Stimulated activated naive B cell treated with anti-CD40 and anti-IgM and Interleukin-4, amounts not matched to agents 10 μg/mL and 1 μg/mL and 100 μg/mL, for 72 hours (primary cell): ENCODE data around the gene S100A1.
"Not testable (repeated sequence)": the region's sequence is repeated elsewhere in the genome, so short reads cannot be mapped to it uniquely, and the experiment has no call there.

ENCODE experiments used
- ATAC-seq, 2 donors: fragments of 150-1000 bp; cut with Tn5 transposase; replicated peaks; 2 replicates each; pipeline ENCODE4 v1.10.0; 2021; ENCODE audit warnings: moderate library complexity in 1 of 2
- DNase-seq: peaks from one replicate; pipeline ENCODE4 v3.0.0; 2021
- H3K27ac Mint-ChIP-seq: one replicate; pipeline ENCODE4 v1.8.0; 2022; ENCODE audit warnings: mild to moderate bottlenecking, mixed read lengths
- H3K27me3 Mint-ChIP-seq, 2 donors: one replicate each; pipeline ENCODE4 v1.8.0; 2022; ENCODE audit warnings: mixed read lengths in 2 of 2
- H3K36me3 Mint-ChIP-seq, 2 donors: one replicate each; pipeline ENCODE4 v1.8.0; 2022; ENCODE audit warnings: mixed read lengths in 2 of 2, mild to moderate bottlenecking in 1 of 2
- H3K4me1 Mint-ChIP-seq, 2 donors: one replicate each; pipeline ENCODE4 v1.8.0; 2022; ENCODE audit warnings: mixed read lengths in 2 of 2, mild to moderate bottlenecking in 1 of 2
- H3K4me3 Mint-ChIP-seq, 2 donors: one replicate each; pipeline ENCODE4 v1.8.0; 2022; ENCODE audit warnings: mild to moderate bottlenecking in 2 of 2, mixed read lengths in 2 of 2, moderate library complexity in 1 of 2
- H3K9me3 Mint-ChIP-seq, 2 donors: one replicate each; pipeline ENCODE4 v1.8.0; 2022; ENCODE audit warnings: mixed read lengths in 2 of 2, mild to moderate bottlenecking in 1 of 2

The S100A1 gene

DNA sequence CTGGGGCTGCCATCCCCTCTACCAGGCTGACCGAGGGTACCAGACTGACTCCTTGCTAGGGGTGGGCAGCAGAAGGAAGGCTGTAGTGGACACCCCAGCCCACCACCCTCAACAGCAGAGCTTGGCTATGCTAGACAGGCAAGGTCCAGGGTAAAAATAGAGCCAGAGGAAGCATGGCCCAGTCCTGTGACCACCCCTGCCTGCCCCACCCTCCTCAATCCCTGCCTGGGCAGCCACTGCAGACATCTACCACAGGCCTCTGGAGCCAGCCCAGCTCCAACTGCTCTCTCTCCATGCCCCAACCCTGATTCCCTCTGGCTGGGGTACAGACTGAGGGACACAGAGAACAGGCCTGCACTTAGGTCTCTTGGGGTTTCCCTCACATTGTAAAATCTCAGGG, 1.7 kb downstream of the S100A1 start:
- no peak overlapping the region for H3K27ac Mint-ChIP-seq
- H3K4me1 Mint-ChIP-seq = peaks cover 31 to 57% of the 10 kb centered on the region in 2 donors
- no peak overlapping the region for H3K4me3 Mint-ChIP-seq
- no peak for DNase-seq
- peaks cover 0 to 4% of the 10 kb centered on the region in 2 donors for H3K27me3 Mint-ChIP-seq
- peaks cover 3% of the 10 kb centered on the region in 2 donors for H3K9me3 Mint-ChIP-seq
- peaks cover 16 to 20% of the 10 kb centered on the region in 2 donors for H3K36me3 Mint-ChIP-seq
- ATAC-seq = no peak

DNA sequence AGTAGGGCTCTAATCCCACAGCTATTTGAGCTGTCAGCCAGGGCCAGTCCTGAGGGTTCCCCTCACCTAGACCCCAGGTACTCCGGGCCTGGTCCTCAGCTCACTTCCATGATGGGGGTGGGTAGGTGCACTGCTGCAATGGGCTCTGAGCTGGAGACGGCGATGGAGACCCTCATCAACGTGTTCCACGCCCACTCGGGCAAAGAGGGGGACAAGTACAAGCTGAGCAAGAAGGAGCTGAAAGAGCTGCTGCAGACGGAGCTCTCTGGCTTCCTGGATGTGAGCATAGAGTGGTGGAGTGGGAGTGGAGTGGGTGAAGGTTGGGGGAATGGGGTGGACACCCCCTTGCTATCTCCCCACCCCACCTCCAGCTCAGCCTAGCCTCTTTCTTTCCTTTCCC, 2.1 kb downstream of the S100A1 start:
- H3K27me3 Mint-ChIP-seq = peaks cover 0 to 4% of the 10 kb centered on the region in 2 donors
- H3K27ac Mint-ChIP-seq = no peak overlapping the region
- peaks cover 31 to 58% of the 10 kb centered on the region in 2 donors for H3K4me1 Mint-ChIP-seq
- H3K36me3 Mint-ChIP-seq = peaks cover 16 to 20% of the 10 kb centered on the region in 2 donors
- peaks cover 3% of the 10 kb centered on the region in 2 donors for H3K9me3 Mint-ChIP-seq
- no peak for DNase-seq
- no peak for ATAC-seq
- H3K4me3 Mint-ChIP-seq = no peak overlapping the region

DNA sequence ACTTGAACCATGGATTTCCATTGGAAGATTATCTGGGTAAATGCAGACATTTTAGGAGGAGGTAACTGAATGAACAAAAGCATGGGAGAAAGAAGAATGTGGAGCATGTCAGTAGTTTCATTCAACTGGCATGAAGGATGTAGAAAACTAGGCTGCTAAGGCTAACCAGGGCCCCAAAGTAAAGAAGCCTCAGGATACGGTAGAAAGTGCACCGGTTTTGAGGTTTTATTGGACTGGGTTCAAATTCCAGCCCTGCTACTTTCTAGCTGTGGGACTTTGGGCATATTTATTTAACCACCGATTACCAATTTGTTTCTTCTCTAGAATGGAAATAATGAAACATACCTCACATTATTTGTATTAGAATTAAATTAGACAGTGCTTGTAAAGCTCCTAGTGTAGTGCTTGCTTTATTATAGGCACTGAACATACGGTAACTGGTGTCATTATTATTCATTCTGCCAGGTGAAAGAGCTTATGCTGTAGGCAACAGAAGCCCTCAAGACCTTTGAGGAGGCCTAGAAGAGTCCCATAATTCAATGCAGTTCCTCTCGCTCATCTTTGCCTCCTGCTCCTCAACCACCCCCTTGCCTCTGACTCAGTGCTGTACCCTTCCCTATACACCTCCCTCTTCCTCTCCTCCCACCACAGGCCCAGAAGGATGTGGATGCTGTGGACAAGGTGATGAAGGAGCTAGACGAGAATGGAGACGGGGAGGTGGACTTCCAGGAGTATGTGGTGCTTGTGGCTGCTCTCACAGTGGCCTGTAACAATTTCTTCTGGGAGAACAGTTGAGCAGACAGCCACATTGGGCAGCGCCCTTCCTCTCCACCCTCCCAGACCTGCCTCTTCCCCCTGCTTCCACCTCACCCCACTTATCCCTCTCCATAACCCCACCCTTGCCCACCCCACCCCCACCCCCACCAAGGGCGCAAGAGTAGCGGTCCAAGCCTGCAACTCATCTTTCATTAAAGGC, 3.1 kb downstream of the S100A1 start:
- peaks cover 0 to 1% of the 10 kb centered on the region in 2 donors for H3K27me3 Mint-ChIP-seq
- H3K27ac Mint-ChIP-seq = no peak overlapping the region
- no peak for DNase-seq
- no peak overlapping the region for H3K4me3 Mint-ChIP-seq
- no peak for ATAC-seq
- H3K4me1 Mint-ChIP-seq = peaks cover 28 to 62% of the 10 kb centered on the region in 2 donors
- peaks cover 16 to 25% of the 10 kb centered on the region in 2 donors for H3K36me3 Mint-ChIP-seq
- H3K9me3 Mint-ChIP-seq = peaks cover 3% of the 10 kb centered on the region in 2 donors

DNA sequence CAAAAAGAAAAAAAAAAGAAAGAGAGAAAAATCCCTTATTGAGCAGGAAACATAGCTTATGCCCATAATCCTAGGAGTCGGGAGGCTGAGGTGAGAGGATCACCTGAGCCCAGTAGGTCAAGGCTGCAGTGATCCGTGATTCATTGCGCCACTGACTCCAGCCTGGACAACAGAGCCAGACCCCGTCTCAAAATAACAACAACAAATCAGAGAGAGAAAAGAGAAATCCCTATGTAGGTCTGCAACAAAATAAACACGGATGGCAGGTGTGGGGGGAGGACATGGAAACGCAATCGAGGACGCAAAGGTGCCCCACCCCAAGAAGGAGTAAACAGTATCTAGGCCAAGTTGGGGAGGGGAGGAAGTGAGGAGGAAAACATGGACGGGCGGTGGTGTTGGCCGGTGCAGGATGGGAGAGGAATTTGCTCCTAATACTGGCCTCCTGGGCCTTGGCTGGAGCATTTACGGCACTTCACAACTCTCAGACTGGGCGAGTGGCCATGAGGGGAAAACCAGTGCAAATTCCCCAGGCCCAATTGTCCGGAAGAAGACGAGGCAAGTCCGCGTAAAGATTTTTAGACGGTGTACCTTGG, 5.0 kb downstream of the S100A1 start:
- H3K27me3 Mint-ChIP-seq = no peaks in the 10 kb centered on the region
- peak overlapping the region; percentile 99 for H3K27ac Mint-ChIP-seq
- H3K9me3 Mint-ChIP-seq = peaks cover 3% of the 10 kb centered on the region in 2 donors
- peak overlapping the region; percentile 93 to 97 for H3K4me3 Mint-ChIP-seq
- DNase-seq = no peak
- ATAC-seq = peak in 1 of 2 donors; percentile 0
- H3K36me3 Mint-ChIP-seq = peaks cover 25 to 36% of the 10 kb centered on the region in 2 donors
- H3K4me1 Mint-ChIP-seq = peaks cover 21 to 52% of the 10 kb centered on the region in 2 donors

DNA sequence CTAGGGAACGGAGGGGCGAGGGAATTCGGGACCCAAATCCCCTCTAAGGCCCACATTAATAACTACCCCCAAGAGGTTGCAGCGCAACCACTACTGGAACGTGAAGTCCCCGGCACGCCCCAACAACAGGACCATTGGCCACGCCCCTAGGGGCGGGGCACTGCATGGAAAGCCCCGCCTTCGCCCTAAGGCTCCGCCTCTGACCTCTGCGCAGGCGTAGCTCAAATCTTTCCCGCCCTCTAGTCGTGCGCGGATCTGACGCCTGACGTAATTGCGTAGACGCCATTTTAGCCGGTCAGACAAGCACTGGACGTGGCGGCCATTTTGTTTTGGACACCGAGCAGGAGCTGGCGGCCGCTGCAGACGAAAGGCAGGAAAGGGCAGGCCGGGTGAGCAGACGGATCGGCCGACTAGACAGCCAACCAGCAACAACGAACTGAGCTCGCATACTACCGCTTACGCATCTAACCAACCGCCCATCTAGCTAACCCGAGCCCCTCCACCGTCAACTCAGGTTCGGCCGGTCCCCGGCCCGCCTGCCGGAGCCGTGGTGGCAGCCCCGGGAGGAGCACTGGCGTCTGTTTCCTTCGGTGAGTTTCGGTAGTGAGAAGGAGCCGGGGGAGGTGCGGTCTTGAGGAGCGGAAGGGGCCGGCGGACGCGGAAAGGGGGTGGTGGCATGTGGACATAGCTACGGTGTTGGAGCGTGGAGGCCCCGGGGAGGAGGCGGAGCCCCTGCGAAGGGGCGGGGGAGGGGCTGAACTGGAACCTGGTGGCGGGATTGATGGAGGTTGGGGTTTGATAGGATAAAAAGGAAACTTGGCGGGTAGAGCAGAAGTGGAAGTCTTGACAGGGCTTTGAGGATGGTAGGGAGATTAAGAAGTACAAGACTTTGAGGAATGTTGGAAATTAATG, 5.8 kb downstream of the S100A1 start, which contains the start of gene CHTOP:
CHTOP (plus strand) TSS at position 313 of the 912 bp plus-strand sequence. CDS start 2,523 bp downstream, outside the sequence.
- Mint-ChIP-seq H3K27me3 (no peaks in the 10 kb centered on the region), H3K36me3 (peaks cover 25 to 36% of the 10 kb centered on the region in 2 donors), H3K9me3 (peaks cover 3% of the 10 kb centered on the region in 2 donors), H3K4me1 (peaks cover 17 to 44% of the 10 kb centered on the region in 2 donors), H3K27ac (peak within 1 kb of the TSS; percentile 99), H3K4me3 (peak within 1 kb of the TSS; percentile 93 to 97)
- ATAC-seq (peak; percentile 93), DNase-seq (peak; percentile 96)

DNA sequence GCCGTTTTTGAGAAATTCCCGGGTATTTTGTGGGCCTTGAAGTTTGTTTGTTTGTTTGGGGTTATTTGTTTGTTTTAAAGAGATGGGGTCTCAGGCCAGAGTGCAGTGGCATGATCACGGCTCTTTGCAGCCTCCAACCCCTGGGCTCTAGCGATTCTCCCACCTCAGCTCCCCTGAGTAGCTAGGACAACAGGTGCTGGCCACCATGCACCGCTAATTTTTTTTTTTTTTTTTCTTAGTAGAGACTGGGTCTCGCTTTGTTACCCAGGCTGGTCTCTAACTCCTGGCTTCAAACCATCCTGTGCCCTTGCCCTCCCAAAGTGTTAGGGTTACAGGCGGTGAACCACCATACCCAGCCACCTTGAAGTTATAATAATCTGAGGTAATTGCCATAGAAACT, 7.6 kb downstream of the S100A1 start:
- Mint-ChIP-seq H3K36me3 (peaks cover 25 to 36% of the 10 kb centered on the region in 2 donors), H3K27me3 (no peaks in the 10 kb centered on the region), H3K4me3 (peak overlapping the region; percentile 71 to 97), H3K4me1 (peaks cover 16 to 36% of the 10 kb centered on the region in 2 donors), H3K27ac (peak overlapping the region; percentile 14), H3K9me3 (peaks cover 3% of the 10 kb centered on the region in 2 donors)
- ATAC-seq (no peak), DNase-seq (no peak)

DNA sequence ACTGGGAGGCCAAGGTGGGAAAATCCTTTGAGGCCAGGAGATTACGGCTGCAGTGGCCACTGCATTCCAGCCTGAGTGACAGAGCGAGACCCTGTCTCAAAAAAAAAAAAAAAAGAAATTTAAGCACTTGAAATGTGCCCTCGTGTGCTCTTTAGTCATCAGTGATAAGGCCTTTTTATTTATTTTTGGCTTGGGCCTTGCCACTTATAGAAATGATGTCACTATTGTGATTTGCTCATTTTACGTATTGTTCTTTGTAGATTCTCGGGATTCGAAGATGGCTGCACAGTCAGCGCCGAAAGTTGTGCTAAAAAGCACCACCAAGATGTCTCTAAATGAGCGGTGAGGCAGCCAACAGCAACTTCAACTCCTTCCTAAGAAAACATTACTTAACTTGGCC, 8.1 kb downstream of the S100A1 start:
- Mint-ChIP-seq H3K4me1 (peaks cover 17 to 40% of the 10 kb centered on the region in 2 donors), H3K27me3 (no peaks in the 10 kb centered on the region), H3K36me3 (peaks cover 27 to 39% of the 10 kb centered on the region in 2 donors), H3K9me3 (peaks cover 3% of the 10 kb centered on the region in 2 donors), H3K4me3 (peak overlapping the region; percentile 71 to 97), H3K27ac (peak overlapping the region; percentile 14)
- no peak for ATAC-seq
- DNase-seq = no peak

DNA sequence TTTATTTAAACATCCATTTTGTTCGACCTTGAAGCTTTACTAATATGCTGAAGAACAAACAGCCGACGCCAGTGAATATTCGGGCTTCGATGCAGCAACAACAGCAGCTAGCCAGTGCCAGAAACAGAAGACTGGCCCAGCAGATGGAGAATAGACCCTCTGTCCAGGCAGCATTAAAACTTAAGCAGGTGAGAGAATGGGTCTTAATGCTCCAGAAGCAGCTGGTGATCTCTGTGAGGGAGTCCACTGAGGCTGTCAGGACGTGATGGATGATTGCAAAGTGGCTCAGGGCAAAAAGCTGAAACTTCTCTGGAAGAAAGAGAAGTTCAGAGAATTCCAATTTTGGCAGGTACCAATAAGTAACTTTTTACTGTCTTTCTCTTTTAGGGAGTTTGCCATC, 10.0 kb downstream of the S100A1 start:
- H3K4me3 Mint-ChIP-seq = no peak overlapping the region
- no peaks in the 10 kb centered on the region for H3K27me3 Mint-ChIP-seq
- H3K9me3 Mint-ChIP-seq = peaks cover 0 to 1% of the 10 kb centered on the region in 2 donors
- ATAC-seq (no peak), DNase-seq (no peak)
- peak overlapping the region; percentile 37 for H3K27ac Mint-ChIP-seq
- H3K4me1 Mint-ChIP-seq = peaks cover 14 to 30% of the 10 kb centered on the region in 2 donors
- H3K36me3 Mint-ChIP-seq = peaks cover 32 to 44% of the 10 kb centered on the region in 2 donors

DNA sequence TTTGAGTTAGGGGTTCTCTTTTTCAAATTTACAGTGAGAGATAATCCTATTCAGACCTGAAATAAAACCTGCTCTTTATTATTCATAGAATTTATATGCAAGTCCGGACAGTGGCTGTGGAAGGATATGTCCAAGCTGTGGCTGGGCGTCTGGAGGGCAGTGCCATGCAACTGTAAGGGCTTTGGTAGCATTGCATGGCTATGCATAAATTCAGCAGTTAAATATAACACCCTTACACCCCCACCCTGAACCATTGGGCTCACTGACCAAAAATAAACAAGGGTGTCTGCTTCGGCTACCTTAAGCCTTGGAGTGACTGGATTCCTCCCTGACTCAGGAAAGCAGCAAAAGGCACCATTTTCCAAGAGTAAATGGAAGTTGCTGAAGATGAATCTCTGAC, 11.0 kb downstream of the S100A1 start:
- Mint-ChIP-seq H3K27me3 (no peaks in the 10 kb centered on the region), H3K4me3 (no peak overlapping the region), H3K36me3 (peaks cover 33 to 46% of the 10 kb centered on the region in 2 donors), H3K4me1 (peaks cover 15 to 33% of the 10 kb centered on the region in 2 donors), H3K9me3 (no peaks in the 10 kb centered on the region), H3K27ac (no peak overlapping the region)
- ATAC-seq = no peak
- no peak for DNase-seq

DNA sequence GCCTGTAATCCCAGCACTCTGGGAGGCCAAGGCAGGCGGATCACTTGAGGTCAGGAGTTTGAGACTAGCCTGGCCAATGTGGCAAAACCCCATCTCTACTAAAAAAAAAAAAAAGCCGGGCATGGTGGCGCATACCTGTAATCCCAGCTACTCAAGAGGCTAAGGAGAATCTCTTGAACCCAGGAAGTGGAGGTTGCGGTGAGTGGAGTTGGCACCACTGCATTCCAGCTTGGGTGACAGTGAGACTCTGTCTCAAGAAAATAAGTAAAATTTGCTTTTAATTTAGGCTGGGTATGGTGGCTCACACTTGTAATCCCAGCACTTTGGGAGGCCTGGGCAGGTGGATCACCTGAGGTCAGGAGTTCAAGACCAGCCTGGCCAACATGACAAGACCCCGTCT, 12.0 kb downstream of the S100A1 start:
- DNase-seq, H3K27me3 Mint-ChIP-seq, H3K9me3 Mint-ChIP-seq, H3K27ac Mint-ChIP-seq, H3K4me3 Mint-ChIP-seq, ATAC-seq: not testable (repeated sequence)
- peaks cover 35 to 52% of the 10 kb centered on the region in 2 donors for H3K36me3 Mint-ChIP-seq
- H3K4me1 Mint-ChIP-seq = peaks cover 17 to 34% of the 10 kb centered on the region in 2 donors

DNA sequence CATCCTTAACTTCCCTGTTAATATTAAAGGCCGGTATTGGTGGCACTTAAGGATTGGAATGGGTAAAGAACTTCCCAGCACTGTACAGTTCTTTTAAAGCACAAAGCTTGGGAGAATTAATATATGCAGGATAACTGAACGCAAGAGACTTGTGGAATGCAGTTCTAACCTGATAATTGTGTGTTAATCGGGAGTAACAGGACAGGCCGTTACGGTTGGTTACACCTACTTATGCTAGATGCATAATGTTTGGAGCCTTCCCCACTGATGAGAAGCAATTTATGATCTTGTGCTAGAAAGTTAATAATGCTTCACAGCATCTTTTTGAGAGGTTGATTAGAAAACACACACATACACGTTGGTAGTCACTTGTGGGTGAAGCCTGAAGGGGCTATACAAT, 12.6 kb downstream of the S100A1 start:
- no peak overlapping the region for H3K4me3 Mint-ChIP-seq
- ATAC-seq (no peak), DNase-seq (no peak)
- peaks cover 20 to 35% of the 10 kb centered on the region in 2 donors for H3K4me1 Mint-ChIP-seq
- H3K27ac Mint-ChIP-seq = no peak overlapping the region
- H3K36me3 Mint-ChIP-seq = peaks cover 41 to 56% of the 10 kb centered on the region in 2 donors
- H3K9me3 Mint-ChIP-seq = no peaks in the 10 kb centered on the region
- H3K27me3 Mint-ChIP-seq = no peaks in the 10 kb centered on the region

DNA sequence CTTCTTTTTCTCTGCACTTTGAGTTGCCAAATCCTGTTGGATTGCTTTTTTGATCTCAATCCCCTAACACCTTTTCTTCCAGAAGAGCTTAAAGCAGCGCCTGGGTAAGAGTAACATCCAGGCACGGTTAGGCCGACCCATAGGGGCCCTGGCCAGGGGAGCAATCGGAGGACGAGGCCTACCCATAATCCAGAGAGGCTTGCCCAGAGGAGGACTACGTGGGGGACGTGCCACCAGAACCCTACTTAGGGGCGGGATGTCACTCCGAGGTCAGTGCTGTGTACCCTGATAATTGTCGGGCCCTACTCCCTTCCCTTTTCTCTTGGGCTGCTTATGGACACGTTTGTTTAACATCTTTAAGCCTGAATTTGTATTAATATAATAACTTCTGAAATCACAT, 13.9 kb downstream of the S100A1 start:
- no peak overlapping the region for H3K27ac Mint-ChIP-seq
- H3K27me3 Mint-ChIP-seq = no peaks in the 10 kb centered on the region
- DNase-seq = no peak
- no peak overlapping the region for H3K4me3 Mint-ChIP-seq
- peaks cover 42 to 60% of the 10 kb centered on the region in 2 donors for H3K36me3 Mint-ChIP-seq
- no peak for ATAC-seq
- peaks cover 16 to 34% of the 10 kb centered on the region in 2 donors for H3K4me1 Mint-ChIP-seq
- no peaks in the 10 kb centered on the region for H3K9me3 Mint-ChIP-seq

DNA sequence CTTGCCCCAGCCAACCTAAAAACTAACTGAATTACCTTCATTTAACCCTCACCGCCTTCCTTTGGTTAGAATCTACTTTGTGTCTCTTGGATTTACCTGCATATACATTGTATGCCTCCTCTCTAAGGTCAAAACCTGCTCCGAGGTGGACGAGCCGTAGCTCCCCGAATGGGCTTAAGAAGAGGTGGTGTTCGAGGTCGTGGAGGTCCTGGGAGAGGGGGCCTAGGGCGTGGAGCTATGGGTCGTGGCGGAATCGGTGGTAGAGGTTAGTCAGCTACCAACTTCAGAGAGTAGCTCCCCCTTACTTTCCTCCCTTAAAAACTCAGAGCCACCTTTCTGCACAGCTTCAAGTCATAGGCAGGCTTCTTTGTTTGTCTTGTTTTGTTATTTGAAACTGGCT, 14.9 kb downstream of the S100A1 start:
- H3K9me3 Mint-ChIP-seq = no peaks in the 10 kb centered on the region
- H3K4me3 Mint-ChIP-seq = no peak overlapping the region
- H3K27me3 Mint-ChIP-seq = no peaks in the 10 kb centered on the region
- peaks cover 20 to 33% of the 10 kb centered on the region in 2 donors for H3K4me1 Mint-ChIP-seq
- peaks cover 41 to 62% of the 10 kb centered on the region in 2 donors for H3K36me3 Mint-ChIP-seq
- DNase-seq (no peak), ATAC-seq (no peak)
- peak overlapping the region; percentile 6 for H3K27ac Mint-ChIP-seq
